A673 (cell line): Measurements from ENCODE around the gene ACAP1. TPM values are rescaled to one million over a fixed set of nuclear protein-coding genes. Genes with fewer than 3 reads are reported as not detected.

Experiments
- BruUV-seq: library from RNA; stranded (reverse); fragments of 400-500 nt; replicated peaks from 2 replicates; lab custom pipeline; 2021; lab: Mats Ljungman, UMichigan
- CTCF ChIA-PET: fragments of 300-600 bp; sonication (Branson Sonifier 250); formaldehyde crosslinking; loops from one replicate; lab custom pipeline; 2022; ENCODE audit warnings: antibody characterized with exemption; lab: Charles Lee
- POLR2A ChIA-PET: fragments of 300-600 bp; sonication (Branson Sonifier 250); formaldehyde crosslinking; loops from one replicate; lab custom pipeline; 2022; ENCODE audit warnings: antibody characterized with exemption; ENCODE audit not compliant: low non-redundant PET; lab: Charles Lee
- DNase-seq: peaks from one replicate; pipeline ENCODE4 v3.0.0-alpha.2; 2015; ENCODE audit warnings: low spot score
- H3K27ac ChIP-seq: fragments of 200-600 bp; sonication (generic); 2 replicates; pipeline ENCODE4 v1.5.1; 2016; ENCODE audit warnings: mixed run types, low read depth, mild to moderate bottlenecking, mixed read lengths, antibody characterized with exemption, low read length; ENCODE audit not compliant: poor library complexity, severe bottlenecking
- H3K27me3 ChIP-seq: fragments of 200-600 bp; sonication (generic); replicated peaks from 2 replicates; pipeline ENCODE4 v1.6.1; 2017; ENCODE audit warnings: mixed run types, low read depth, mild to moderate bottlenecking, mixed read lengths, antibody characterized with exemption, low read length; ENCODE audit not compliant: insufficient read depth, poor library complexity
- H3K36me3 ChIP-seq: fragments of 200-600 bp; sonication (generic); 2 replicates; pipeline ENCODE4 v1.6.1; 2016; ENCODE audit warnings: mixed run types, mild to moderate bottlenecking, mixed read lengths, antibody characterized with exemption, low read length; ENCODE audit not compliant: insufficient read depth, poor library complexity, severe bottlenecking
- H3K4me1 ChIP-seq: fragments of 200-600 bp; sonication (generic); 2 replicates; pipeline ENCODE4 v1.6.1; 2017; ENCODE audit warnings: mixed run types, mild to moderate bottlenecking, mixed read lengths, antibody characterized with exemption, low read length; ENCODE audit not compliant: insufficient read depth, poor library complexity, severe bottlenecking
- H3K4me3 ChIP-seq: fragments of 200-600 bp; sonication (generic); 2 replicates; pipeline ENCODE4 v1.5.1; 2016; ENCODE audit warnings: low read depth, mixed run types, mild to moderate bottlenecking, mixed read lengths, low read length; ENCODE audit not compliant: poor library complexity, severe bottlenecking
- H3K9me3 ChIP-seq: fragments of 200-600 bp; sonication (generic); 2 replicates; pipeline ENCODE4 v1.6.1; 2016; ENCODE audit warnings: mixed run types, low read depth, mild to moderate bottlenecking, mixed read lengths, antibody characterized with exemption, low read length; ENCODE audit not compliant: poor library complexity, severe bottlenecking
- EZH2 ChIP-seq: fragments of 200-600 bp; sonication (generic); IDR thresholded peaks from 2 replicates; pipeline ENCODE4 v1.6.1; 2017; ENCODE audit warnings: borderline replicate concordance, low read depth, mild to moderate bottlenecking, mixed read lengths, antibody characterized with exemption, low read length; ENCODE audit not compliant: poor library complexity, severe bottlenecking
- intact Hi-C: fragments of 100-400 bp; cut with micrococcal nuclease; formaldehyde crosslinking; loops from one replicate; pipeline ENCODE4 v1.10.0; 2022; ENCODE audit not compliant: unreplicated experiment
- total RNA-seq: library from RNA; stranded (reverse); gene quantifications from 2 replicates; pipeline ENCODE4 v1.2.3, GENCODE V29; 2021
- TF ChIP-seq, protein P1 (sequence below): fragments of 300-800, 200-600 bp; sonication (generic); conservative IDR thresholded peaks from 2 replicates; pipeline ENCODE4 v1.5.1; 2017; ENCODE audit warnings: low read depth, mild to moderate bottlenecking, antibody characterized with exemption, low read length, moderate library complexity, mixed read lengths

ACAP1 gene
- total RNA-seq, 1 experiment from 2014 or later, result 1.1 TPM

DNA sequence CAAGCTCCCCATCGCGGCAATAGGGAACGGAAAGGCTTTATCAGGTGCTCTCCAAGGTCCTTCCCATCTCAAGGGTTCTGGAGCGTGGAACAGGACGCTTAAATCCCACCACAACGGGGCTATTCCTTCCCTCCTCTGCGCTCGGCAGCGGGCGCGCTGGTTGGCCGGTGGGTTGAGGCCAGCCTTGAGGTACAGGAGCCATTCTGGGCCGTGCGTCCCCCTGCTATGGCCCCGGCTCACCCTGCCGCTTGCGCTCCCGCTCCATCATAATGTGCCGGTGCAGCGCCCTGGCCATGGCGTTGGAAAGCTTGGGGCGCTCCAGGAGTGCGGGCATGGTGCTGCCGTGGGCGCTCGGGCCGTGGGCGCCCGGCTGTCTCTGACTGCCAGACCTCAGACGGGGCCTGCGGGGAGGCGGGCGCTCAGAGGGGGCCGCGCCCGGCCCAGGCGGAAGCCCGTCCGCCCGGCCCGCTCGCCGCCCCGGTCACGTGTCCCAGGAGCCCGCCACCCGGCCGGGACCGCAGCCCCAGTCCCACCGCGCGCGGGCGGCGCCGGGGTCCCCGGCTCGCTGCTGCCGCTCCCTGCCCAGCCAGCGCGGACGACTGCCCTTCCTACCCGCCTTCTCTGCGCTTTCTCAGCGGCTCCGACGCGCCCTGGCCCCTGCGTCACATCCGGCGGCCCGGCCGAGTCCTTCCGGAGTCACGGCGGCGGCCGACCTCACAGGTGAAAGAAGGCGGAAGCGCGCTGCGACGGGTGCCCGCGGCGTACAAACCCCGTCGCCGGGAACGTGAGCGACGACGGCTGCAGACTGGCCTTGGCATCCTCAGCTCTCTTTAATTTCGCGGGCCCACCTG lies 21.4 kb upstream of the ACAP1 start, which contains the start of gene GPS2:
Gene GPS2 (minus strand): TSS at position 642 of the 851 bp plus-strand sequence. CDS start 308 bp downstream, at position 334.
- Histone ChIP-seq H3K27me3 (no peaks in the 10 kb centered on the region), H3K4me1 (peaks cover 17% of the 10 kb centered on the region), H3K9me3 (no peaks in the 10 kb centered on the region), H3K27ac (peak within 1 kb of the TSS; percentile 86), H3K4me3 (peak within 1 kb of the TSS; percentile 83), H3K36me3 (peaks cover 66% of the 10 kb centered on the region)
- intact Hi-C loops, result no loop called here
- ChIA-PET CTCF (no interaction called here), POLR2A (interaction anchor here (0.6 kb wide), 1 partner anchor 52 kb away, joined by 3 read pairs; no protein-coding TSS in a partner anchor)
- TF ChIP-seq EZH2, result no peak
- TF ChIP-seq, protein P1, sequence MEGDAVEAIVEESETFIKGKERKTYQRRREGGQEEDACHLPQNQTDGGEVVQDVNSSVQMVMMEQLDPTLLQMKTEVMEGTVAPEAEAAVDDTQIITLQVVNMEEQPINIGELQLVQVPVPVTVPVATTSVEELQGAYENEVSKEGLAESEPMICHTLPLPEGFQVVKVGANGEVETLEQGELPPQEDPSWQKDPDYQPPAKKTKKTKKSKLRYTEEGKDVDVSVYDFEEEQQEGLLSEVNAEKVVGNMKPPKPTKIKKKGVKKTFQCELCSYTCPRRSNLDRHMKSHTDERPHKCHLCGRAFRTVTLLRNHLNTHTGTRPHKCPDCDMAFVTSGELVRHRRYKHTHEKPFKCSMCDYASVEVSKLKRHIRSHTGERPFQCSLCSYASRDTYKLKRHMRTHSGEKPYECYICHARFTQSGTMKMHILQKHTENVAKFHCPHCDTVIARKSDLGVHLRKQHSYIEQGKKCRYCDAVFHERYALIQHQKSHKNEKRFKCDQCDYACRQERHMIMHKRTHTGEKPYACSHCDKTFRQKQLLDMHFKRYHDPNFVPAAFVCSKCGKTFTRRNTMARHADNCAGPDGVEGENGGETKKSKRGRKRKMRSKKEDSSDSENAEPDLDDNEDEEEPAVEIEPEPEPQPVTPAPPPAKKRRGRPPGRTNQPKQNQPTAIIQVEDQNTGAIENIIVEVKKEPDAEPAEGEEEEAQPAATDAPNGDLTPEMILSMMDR, result no peak
- no TSS peak for BruUV-seq
- peak; percentile 94 for DNase-seq

DNA sequence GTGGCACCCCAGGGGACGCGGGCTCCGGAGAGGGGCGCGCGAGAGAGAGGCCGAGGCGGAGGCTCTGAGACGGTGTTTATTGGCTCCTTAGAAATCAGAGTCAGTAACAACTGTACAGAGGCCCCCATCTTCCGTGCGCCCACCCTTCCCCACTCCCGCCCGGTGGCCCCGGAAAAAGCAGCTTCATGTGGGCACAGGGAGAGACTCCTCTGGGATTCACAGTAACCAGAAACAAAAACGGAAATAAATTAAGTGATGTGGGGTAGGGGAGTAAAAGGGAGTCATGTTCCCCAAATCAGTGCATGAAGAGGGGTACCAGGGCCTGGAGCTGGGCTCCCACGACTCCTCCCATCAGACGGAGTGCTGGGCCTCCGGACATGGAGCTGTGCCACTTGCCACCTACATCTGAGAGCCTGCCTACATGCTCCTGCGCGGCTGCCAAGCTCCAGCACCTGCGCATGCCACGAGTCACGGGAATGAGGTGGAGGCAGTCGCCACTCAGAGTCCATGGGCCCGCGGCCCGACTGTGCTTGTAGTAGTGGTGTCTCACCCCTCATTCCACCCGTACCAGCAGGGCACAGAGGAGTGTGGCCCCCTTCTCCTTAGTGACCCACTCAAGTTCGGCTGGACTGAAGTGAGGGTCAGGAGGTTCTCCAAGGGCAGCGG lies 20.6 kb upstream of the ACAP1 start:
- peaks cover 60% of the 10 kb centered on the region for H3K36me3 ChIP-seq

DNA sequence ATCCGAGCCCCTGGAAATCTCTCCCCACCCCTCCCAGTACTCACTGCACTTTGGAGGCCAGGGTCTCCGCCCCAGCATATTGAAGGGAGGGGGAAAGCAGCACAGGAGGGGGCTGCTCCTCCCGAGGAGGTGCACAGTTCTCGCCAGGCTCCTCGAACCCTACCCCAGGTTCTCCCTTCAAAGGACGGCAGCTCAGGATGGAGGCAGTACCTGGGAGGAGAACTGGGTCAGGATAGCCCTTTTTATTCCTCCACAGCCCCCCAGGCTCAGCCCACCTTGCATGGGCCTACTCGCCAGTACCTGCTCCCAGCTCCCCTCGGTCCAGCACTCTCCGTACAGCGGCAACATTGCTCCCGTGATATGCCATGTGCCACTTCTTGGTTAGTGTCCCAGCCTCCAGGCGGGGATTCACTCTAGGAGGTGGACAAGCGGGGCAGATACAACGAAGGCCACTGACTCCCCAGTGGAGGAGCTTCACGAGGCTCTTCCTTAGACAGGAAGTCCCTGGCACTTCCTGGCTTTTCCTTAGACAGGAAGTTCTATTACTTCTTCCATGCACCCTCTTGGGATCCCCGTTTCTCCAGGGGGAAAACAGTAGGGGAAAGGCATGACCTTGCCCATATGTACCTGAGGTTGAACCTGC lies 19.0 kb upstream of the ACAP1 start:
- H3K4me1 ChIP-seq, result peaks cover 8% of the 10 kb centered on the region
- TF ChIP-seq EZH2, result no peak
- TF ChIP-seq, protein P1, result no peak
- no TSS peak for BruUV-seq
- ChIA-PET POLR2A (no interaction called here), CTCF (no interaction called here)
- DNase-seq, result no peak
- no peaks in the 10 kb centered on the region for H3K27me3 ChIP-seq
- no peak overlapping the region for H3K27ac ChIP-seq
- H3K4me3 ChIP-seq, result no peak overlapping the region
- intact Hi-C loops, result no loop called here
- no peaks in the 10 kb centered on the region for H3K9me3 ChIP-seq
- peaks cover 56% of the 10 kb centered on the region for H3K36me3 ChIP-seq

More for the DNA sequence above, 20.6 kb upstream of the ACAP1 start:
- intact Hi-C loops, result no loop called here
- Histone ChIP-seq H3K27ac (peak overlapping the region; percentile 86), H3K9me3 (no peaks in the 10 kb centered on the region), H3K4me3 (peak overlapping the region; percentile 83), H3K4me1 (peaks cover 9% of the 10 kb centered on the region), H3K27me3 (no peaks in the 10 kb centered on the region)
- no peak for TF ChIP-seq EZH2
- TF ChIP-seq, protein P1, result no peak
- ChIA-PET CTCF (no interaction called here), POLR2A (interaction anchor here (0.6 kb wide), 2 partner anchors 11 to 53 kb away, joined by 3 to 12 read pairs; no protein-coding TSS in a partner anchor)
- DNase-seq, result no peak
- BruUV-seq, result no TSS peak
